Esophagus muscularis mucosa (tissue), 4 donors: Measurements from ENCODE around the gene ODF4. TPM values are rescaled to one million over a fixed set of nuclear protein-coding genes. Genes with fewer than 3 reads are reported as not detected.
"Not testable (repeated sequence)": the region's sequence is repeated elsewhere in the genome, so short reads cannot be mapped to it uniquely, and the experiment has no call there.

ENCODE experiments used
- DNase-seq: peaks from one replicate; pipeline ENCODE4 v3.0.0-alpha.2; 2017; ENCODE audit errors: extremely low spot score
- H3K27ac ChIP-seq, 4 donors: fragments of 200-600 bp; sonication (generic); replicated peaks in 1 of 4; 1 replicate in 3 of 4; 2 replicates in 1 of 4; pipeline ENCODE4 v1.5.1; 2016 to 2019; ENCODE audit warnings: mild to moderate bottlenecking in 1 of 4
- H3K27me3 ChIP-seq, 4 donors: fragments of 200-600 bp; sonication (generic); one replicate each; pipeline versions ENCODE4 v1.5.1 to v1.6.0; 2016 to 2019
- H3K36me3 ChIP-seq, 4 donors: fragments of 200-600 bp; sonication (generic); one replicate each; pipeline ENCODE4 v1.5.1; 2016 to 2019
- H3K4me1 ChIP-seq, 4 donors: fragments of 200-600 bp; sonication (generic); one replicate each; pipeline ENCODE4 v1.5.1; 2016 to 2019
- H3K4me3 ChIP-seq, 4 donors: fragments of 200-600 bp; sonication (generic); 1 replicate in 2 of 4; 2 replicates in 2 of 4; pipeline ENCODE4 v1.5.1; 2016 to 2019; ENCODE audit warnings: mild to moderate bottlenecking in 4 of 4, moderate library complexity in 1 of 4
- H3K9me3 ChIP-seq, 4 donors: fragments of 200-600 bp; sonication (generic); 1 replicate in 3 of 4; 2 replicates in 1 of 4; pipeline ENCODE4 v1.5.1; 2016 to 2019
- CTCF ChIP-seq, 3 experiments: fragments of 200-600 bp in 2 of 3; fragments of 450-650 bp in 1 of 3; sonication (generic) in 2 of 3; IDR thresholded peaks; one replicate each; pipeline ENCODE4 v1.5.1; 2017 to 2019; ENCODE audit warnings: antibody characterized with exemption in 3 of 3, mild to moderate bottlenecking in 2 of 3, moderate library complexity in 1 of 3
- EP300 ChIP-seq: sonication (generic); formaldehyde crosslinking; IDR thresholded peaks from one replicate; pipeline ENCODE4 v1.6.1; 2017; ENCODE audit warnings: antibody characterized with exemption
- POLR2A ChIP-seq: fragments of 450-650 bp; IDR thresholded peaks from one replicate; pipeline ENCODE4 v1.6.1; 2017; ENCODE audit warnings: antibody characterized with exemption, moderate library complexity, mild to moderate bottlenecking, low read depth
- POLR2AphosphoS5 ChIP-seq, 2 donors: sonication (generic); formaldehyde crosslinking; IDR thresholded peaks; one replicate each; pipeline ENCODE4 v1.6.1; 2017; ENCODE audit warnings: antibody characterized with exemption in 2 of 2
- WGBS: methylation state at CpG from one replicate; pipeline ENCODE4 v1.1.5; 2018; 5-methylcytosine and 5-hydroxymethylcytosine counted together
- intact Hi-C: fragments of 100-400 bp; cut with DNase I; formaldehyde crosslinking; loops from one replicate; pipeline ENCODE4 v1.15.1; 2023
- total RNA-seq, 4 donors: library from RNA; depleted of rRNA; stranded (reverse); fragments of >200 nt; gene quantifications; one replicate each; pipeline versions ENCODE4 v1.1.0 to v1.2.1, GENCODE V29; 2016

Gene ODF4
- total RNA-seq, 4 donors from 2014 or later = not detected

DNA sequence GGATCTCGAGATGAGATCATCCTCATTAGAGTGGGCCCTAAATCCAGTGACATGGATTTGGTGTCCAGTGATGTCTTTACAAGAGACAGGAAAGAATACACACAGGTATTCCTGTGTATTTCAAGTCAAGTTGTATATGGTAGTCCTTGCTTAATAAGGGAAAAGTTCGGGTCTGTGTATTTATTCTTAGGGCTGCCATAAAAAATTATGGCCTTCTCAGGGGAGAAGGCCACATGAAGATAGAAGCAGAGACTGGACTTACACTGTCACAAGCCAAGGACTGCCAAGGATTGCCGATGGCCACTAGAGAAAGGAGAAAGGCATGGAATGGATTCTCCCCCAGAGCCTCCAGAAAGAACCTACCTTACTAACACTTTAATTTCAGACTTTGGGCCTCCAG is 28.6 kb downstream of the ODF4 start:
- intact Hi-C loops = no loop called here
- Histone ChIP-seq H3K9me3 (no peaks in the 10 kb centered on the region), H3K36me3 (peaks cover 15 to 46% (median 34%) of the 10 kb centered on the region in 4 donors), H3K4me1 (peaks cover 4 to 23% (median 6%) of the 10 kb centered on the region in 4 donors), H3K4me3 (no peak overlapping the region), H3K27me3 (no peaks in the 10 kb centered on the region), H3K27ac (no peak overlapping the region)
- TF ChIP-seq EP300 = no peak
- TF ChIP-seq POLR2A = no peak
- TF ChIP-seq CTCF (IDR thresholded peaks at IDR 0.05) = no peak
- no peak for TF ChIP-seq POLR2AphosphoS5 (IDR thresholded peaks at IDR 0.05)
- 92% methylated on average over 3 of the region's 3 CpGs for WGBS
- no peak for DNase-seq

- Histone ChIP-seq H3K9me3 (no peaks in the 10 kb centered on the region), H3K27me3 (no peaks in the 10 kb centered on the region), H3K4me1 (peaks cover 7 to 15% (median 10%) of the 10 kb centered on the region in 4 donors), H3K27ac (no peak overlapping the region), H3K4me3 (no peak overlapping the region), H3K36me3 (peaks cover 15 to 40% (median 31%) of the 10 kb centered on the region in 4 donors)
- intact Hi-C loops = no loop called here
- TF ChIP-seq EP300 = no peak
- no peak for TF ChIP-seq POLR2A
- no peak for TF ChIP-seq CTCF (IDR thresholded peaks at IDR 0.05)
- no peak for TF ChIP-seq POLR2AphosphoS5 (IDR thresholded peaks at IDR 0.05)
- DNase-seq = no peak
- WGBS = 91% methylated on average over 8 of the region's 8 CpGs
Measured at GRCh38 chr17:8369944-8370343, 30.3 kb downstream of the ODF4 start.

GRCh38 chr17:8371786-8372185 is 32.1 kb downstream of the ODF4 start:
- no peak for TF ChIP-seq POLR2A
- TF ChIP-seq CTCF (IDR thresholded peaks at IDR 0.05) = no peak
- no peak for TF ChIP-seq POLR2AphosphoS5 (IDR thresholded peaks at IDR 0.05)
- TF ChIP-seq EP300 = no peak
- WGBS = 56% methylated on average over 4 of the region's 4 CpGs
- Histone ChIP-seq H3K27ac (peak overlapping the region in 1 of 4 donors; percentile 5), H3K9me3 (no peaks in the 10 kb centered on the region), H3K4me1 (peaks cover 14 to 20% (median 16%) of the 10 kb centered on the region in 4 donors), H3K27me3 (no peaks in the 10 kb centered on the region), H3K4me3 (no peak overlapping the region), H3K36me3 (peaks cover 15 to 31% (median 29%) of the 10 kb centered on the region in 4 donors)
- intact Hi-C loops = no loop called here
- DNase-seq = no peak

DNA sequence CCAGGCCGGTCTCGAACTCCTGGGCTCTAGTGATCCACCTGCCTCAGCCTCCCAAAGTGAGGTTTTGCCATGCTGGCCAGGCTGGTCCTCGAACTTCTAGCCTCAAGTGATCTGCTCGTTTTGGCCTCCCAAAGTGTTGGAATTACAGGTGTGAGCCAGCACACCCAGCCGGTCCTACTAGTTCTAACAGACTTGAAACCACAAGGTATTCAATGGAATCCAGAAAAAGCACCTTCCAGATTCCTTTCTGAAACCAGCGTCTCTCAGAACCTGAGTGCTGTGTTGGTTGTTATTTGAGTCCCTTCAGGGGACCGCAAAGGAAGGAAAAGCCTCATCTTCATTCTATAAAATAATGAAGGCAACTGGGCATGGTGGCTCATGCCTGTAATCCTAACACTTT is 32.8 kb downstream of the ODF4 start:
- 96% methylated on average over 7 of the region's 7 CpGs for WGBS
- intact Hi-C loops = no loop called here
- TF ChIP-seq POLR2A = no peak
- no peak for TF ChIP-seq EP300
- no peak for TF ChIP-seq CTCF (IDR thresholded peaks at IDR 0.05)
- no peak for TF ChIP-seq POLR2AphosphoS5 (IDR thresholded peaks at IDR 0.05)
- Histone ChIP-seq H3K36me3 (peaks cover 17 to 37% (median 34%) of the 10 kb centered on the region in 4 donors), H3K4me1 (peaks cover 17 to 23% (median 21%) of the 10 kb centered on the region in 4 donors), H3K9me3 (no peaks in the 10 kb centered on the region), H3K27ac (no peak overlapping the region), H3K27me3 (no peaks in the 10 kb centered on the region), H3K4me3 (no peak overlapping the region)
- no peak for DNase-seq

DNA sequence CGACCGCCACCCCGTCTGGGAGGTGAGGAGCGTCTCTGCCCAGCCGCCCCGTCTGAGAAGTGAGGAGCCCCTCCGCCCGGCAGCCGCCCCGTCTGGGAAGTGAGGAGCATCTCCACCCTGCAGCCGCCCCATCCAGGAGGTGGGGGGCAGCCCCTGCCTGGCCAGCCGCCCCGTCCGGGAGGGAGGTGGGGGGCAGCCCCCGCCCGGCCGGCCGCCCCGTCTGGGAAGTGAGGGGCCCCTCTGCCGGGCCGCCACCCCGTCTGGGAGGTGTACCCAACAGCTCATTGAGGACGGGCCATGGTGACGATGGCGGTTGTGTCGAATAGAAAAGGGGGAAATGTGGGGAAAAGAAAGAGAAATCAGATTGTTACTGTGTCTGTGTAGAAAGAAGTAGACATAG is 34.2 kb downstream of the ODF4 start:
- H3K36me3 ChIP-seq = peaks cover 30 to 46% (median 42%) of the 10 kb centered on the region in 4 donors
- H3K27ac ChIP-seq, intact Hi-C loops, H3K4me3 ChIP-seq, H3K27me3 ChIP-seq, DNase-seq, H3K9me3 ChIP-seq: not testable (repeated sequence)
- 95% methylated on average over 26 of the region's 26 CpGs for WGBS
- peaks cover 17 to 24% (median 22%) of the 10 kb centered on the region in 4 donors for H3K4me1 ChIP-seq
